DMS79 treated with DMSO at 0.1 percent for 48 hours (cell line): ENCODE measurements around the gene PTPRG.

Experiments
- DNase-seq: peaks from one replicate; lab custom pipeline; 2025; lab: John Stamatoyannopoulos, UW

PTPRG gene

DNA sequence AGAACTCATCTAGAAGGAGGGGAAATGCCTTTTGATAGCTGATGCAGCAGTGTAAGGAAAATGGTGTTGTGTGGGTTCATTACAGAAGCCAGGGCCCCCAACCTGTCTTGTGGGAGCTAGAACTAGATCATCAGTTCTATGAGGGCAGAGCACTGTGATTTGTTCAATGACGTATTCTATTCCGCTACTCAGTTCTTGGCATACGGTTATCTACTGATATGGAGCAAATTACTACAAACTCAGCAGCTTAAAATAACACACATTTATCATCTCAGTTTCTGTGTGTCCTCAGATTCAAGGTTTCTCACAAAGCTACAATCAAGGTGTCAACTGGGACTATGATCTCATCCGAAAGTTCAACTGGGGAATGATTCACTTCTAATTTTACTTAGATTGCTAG lies 561.4 kb downstream of the PTPRG start:
- DNase-seq: no peak

DNA sequence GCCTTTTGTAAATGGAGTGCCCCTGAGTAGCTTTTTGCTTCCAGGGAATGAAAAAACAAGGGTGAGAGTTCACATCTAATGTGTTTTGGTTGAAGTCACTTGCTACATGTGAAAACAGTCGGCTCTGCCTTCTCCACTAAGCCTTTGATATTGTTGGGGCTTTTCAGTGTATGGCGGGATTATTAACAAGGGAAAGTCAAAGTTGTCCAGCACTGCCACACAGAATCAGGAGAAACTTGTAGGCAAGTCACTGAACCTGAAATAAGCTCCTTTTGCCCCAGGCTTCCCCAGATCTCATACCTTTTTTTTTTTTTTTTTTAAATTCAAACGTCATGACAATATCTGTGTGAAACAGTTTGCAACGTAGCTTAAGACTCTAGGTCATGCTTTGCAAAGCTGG lies 564.0 kb downstream of the PTPRG start:
- DNase-seq: no peak

DNA sequence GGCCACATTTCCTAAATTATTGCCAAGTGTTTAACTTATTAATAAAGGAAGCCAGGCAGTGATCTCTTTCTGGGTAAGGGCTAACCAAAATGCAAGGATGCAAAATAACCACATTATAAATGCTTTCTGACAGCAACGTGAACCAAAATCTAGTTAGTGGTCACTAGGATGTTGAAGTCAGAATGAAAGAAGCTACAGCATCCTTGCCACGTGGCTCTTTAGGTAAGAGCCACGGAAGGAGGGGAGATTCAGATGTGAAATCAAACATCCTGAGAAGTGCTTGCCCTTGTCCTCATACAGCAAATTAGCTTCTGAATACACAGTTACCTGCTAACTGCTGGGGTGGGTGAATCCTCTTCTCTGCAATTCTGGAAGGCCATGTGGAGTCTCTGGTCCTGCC lies 565.7 kb downstream of the PTPRG start:
- DNase-seq: no peak

DNA sequence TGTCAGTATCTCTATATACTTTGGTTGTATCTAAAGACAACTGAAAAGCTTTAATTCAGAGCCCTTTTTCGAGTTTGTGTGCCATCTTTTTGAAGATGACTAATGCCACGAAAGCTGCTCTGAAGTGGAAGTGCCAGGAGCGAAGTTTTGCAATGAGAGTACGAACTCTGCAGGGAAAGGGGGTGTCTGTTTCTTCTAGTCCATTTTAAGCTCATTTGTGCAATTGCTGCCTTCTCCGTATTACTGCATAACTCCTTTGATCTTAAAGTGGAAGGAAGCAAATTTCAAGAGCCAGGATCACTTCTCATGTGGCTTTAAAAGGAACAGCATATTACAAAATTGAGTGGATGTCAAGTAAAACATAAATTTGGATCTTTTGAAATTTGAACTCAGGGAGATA lies 566.7 kb downstream of the PTPRG start:
- DNase-seq: no peak

DNA sequence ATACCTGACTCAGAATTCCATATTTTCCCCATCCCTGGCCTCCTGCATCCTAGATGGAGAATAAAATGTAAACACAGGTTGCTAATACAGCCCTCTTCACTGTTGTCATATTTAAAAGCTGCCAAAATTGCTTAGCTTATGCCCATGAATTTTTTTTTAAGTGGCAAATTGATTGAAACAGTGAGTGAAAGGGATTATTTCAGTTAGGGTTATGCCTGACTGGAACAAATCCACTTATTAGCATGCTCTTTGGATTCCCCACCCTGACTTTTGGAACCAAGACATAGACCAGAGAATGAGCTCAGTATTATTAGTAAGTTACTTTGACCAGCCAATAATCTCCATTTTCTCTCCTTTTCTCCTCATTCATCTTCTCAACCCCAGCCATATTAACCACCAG lies 567.3 kb downstream of the PTPRG start:
- no peak for DNase-seq

DNA sequence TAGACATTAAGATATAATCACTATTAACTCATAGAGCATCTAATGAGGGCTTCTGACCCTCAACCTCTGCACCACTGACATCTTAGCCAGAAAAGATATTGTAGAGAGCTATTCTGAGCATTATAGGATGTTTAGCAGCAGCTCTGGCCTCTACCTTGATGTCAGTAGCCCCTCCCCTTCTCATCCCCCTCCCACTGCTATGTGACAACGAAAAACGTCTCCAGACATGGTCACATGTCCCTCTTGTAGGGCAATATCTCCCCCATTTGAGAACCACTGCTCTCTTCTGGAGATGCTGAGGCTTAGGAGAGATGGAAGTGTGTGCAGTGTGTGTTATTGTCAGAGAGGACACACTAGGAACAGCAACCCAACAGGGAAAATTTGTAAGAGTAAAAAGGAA lies 569.7 kb downstream of the PTPRG start:
- DNase-seq: no peak

DNA sequence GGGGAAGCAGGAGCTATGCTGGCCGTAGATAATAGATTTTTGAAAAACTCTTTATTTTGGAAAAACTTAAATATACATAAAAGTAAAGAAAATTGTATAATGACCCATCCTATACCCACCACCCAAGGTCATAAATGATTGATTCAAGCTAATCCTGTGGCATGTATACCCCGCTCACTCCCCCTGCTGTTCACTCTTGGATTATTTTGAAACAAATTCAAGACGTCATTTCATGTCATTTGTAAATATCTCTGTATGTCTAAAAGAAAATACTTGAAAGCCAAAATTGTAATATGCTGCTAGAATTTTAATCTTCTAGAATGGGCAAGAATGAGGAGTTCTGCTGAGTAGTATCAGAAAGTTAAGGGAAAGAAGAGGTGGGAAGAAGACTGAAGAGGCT lies 570.2 kb downstream of the PTPRG start:
- no peak for DNase-seq

DNA sequence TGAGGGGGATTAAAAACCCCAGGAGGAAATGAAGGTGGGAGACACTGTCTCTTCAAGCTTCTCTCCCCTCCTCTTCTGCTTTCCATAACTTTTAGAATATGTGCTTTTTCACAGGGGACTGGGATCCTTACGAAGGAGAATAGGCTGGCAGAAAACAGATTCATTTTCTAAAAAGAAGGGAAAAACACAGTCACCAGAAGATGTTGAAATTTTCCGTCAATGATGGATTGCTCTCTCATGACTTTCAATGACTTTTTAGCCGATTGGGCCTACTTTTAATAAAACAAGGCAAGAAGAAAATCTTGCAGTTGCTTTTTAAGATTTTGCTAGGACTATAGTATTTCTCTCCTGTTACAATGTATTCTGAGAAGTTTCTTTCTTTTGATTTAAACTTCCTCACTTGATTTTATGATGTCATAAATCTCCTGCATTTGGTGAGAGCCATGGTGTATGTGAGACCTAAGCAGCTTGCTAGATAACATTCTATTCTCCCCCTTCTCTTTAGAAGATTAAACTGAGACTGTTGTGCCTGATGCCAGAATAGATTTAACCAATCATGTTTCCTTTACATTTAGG lies 570.7 kb downstream of the PTPRG start:
- no peak for DNase-seq

DNA sequence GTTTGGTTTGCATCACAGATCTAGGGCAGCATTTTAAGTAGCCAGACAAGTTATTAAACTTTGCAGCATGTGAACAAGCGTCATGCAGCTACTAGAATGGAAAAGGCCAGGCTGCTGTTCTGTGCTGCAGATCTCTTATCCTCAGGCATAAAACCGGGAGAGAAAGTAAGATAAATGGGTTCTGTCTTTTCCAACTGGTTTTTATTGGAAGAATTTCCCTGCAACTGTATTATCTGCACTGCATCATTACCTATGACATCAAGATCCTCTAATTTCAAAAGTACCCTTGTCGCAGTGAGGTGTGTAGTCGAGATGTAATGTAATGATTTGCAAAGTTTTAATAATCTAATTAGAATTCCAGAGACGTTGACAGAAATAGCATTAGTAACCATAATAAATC lies 571.6 kb downstream of the PTPRG start:
- no peak for DNase-seq

DNA sequence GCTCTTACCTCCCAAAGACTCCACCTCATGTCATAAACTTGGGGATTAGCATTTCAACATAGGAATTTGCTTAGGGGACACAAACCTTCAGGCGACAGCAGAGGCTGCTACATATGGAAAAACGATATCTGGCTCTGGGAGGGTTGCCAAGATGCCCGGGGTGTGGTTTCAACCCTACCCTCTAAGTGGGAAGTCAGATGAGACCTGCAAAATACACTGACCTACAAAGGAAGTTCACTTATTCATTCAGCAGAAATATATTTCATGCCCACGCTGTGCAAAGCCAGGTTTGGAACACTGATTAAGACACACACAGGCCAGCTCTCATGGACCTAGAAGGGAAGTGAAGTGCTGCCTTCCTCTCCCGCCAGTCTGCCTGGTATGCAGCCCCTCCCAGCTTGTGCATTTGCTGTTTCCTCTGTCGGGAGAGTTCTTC lies 572.7 kb downstream of the PTPRG start:
- DNase-seq: no peak

DNA sequence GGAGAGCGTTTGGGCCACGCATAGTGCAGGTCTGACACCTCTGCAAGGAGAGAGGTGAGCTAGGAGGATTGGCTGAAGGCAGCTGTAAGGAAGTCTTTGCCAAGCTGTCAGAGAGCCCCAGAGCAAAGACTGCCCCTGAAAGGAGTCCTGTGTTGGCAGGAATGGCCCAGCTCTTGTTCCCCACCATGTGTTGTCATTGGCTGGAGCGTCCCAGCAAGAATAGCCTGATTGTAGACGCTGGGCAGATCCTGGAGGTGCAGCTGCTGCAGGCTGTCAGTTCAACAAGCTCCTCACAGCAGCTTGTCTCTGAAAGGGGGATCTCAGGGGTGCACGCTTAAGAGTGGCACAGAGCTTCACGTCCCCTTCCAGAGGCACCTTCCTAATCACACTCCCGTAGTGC lies 574.4 kb downstream of the PTPRG start:
- DNase-seq: no peak

DNA sequence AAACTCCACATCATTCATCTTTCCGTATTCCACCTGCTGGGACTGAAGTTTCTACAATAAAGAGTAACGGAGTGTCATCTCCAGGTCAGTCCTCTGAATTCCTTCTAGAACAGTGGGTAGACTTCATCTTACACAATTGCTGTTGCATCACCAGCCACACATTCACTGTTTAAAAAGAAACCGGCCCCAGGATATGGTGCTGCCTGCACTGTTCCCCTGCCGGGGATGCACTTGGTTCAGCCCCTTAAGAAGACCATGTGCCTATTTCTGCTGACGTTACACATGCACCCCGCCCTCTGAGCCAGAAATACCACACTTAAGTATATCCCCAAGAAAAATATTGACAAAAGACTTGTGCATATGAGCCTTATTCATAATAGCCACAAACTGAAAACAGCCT lies 578.6 kb downstream of the PTPRG start:
- no peak for DNase-seq

DNA sequence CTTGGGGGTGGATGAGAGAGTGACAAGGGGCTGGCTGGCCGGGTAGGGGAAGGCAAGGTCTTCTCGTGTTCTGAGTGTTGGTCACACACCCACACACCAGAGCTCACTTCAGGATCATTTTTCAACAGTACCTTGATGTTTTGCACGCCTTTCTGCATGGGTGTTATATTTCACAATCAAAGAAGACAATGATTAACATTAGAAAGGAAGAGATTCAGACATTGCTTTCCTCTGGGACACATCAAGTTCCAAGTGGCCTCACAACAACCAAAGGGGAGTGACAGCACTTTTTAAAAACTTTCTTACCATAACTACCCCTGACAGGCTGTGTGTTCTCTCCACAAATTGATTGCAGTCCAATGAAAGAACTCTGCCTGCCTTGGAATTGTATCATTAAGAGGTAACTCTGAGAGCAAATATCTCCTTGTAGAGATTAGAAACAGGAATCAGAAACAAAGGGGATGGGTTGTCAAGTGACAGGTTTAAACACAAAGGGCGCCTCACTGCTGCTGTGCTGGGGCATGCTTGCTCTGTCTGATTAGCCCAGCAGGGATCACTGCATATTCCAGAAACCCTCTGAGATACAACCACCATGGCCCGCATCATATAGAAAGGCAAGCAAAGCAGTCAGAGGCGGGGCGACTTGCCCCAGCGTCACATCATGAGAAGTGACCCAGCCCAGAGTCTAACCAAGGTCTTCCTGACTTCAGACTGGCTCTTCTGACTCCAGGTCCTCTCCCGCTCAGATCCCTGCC lies 581.1 kb downstream of the PTPRG start:
- no peak for DNase-seq

DNA sequence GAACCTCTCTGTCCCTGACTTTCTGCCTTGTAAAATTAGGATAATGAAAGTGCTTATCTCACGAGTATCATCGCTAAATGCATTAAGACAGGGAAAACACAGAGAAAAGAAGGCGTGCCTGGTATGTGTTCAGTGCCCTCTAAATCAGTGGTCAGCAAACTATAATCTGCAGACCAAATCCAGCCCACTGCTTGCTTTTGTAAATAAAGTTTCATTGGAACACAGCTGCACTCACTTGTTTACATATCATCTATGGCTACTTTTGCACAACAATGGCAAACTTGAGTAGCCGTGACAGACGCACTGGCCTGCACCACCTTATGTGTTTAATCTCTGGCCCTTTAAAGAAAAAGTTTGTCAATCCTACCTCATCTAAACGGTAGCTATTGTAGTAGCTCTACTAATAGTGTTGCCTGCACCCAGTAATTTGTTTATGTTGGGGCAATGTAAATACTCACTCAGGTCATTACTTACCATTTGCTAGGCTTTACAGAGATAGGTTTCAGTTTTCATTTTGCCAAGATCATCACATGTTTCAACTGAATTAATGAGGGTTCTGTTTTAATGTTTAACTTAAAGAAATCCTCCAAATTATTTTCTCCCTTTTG lies 582.6 kb downstream of the PTPRG start:
- no peak for DNase-seq

DNA sequence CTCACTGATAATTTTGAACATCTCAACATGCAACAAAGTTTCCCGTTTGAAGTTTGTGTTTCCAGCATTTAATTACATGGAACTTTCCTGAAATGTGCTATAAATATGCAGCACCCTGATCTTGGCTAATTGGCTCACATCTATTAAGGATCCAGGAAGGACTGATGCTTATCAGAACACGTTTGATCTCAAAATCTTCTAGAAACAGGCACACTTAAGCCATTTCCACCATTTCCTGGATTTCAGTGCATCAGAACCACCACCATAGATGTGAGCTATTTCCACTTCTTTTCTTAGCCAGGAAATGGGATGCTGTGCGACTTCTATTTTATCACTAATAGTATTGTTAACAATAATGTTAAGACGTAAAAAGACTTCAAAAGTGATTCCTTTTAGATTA lies 583.1 kb downstream of the PTPRG start:
- no peak for DNase-seq

DNA sequence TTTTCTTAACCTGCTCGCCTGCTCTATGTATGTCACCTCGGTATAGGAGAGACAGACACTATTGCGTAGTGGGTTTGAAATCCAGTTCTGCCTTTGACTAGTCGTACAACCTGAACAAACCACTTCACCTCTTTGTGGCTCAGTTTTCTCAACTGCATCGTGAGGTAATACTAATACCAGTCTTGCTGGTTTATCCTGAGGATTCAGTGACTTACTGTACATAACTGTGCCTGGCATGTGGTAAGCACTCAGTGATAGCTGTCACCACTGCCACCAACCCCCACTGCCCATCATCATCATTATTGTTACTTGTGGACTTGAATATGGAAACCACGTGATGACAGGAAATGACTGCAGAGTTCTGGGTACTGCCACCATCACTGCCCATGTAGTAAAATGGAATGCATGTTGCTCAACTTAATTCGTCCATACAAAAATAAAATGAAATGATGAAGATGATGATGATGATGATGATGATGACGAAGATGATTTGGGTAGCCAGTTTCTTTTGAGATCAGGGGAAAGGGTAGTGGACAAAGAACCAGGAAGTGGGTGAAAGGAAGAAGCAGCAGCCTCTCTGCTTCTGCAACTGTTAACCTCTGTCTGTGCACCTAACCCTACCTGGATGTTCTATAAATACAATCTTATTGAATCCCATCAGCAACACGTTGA lies 583.9 kb downstream of the PTPRG start:
- no peak for DNase-seq

DNA sequence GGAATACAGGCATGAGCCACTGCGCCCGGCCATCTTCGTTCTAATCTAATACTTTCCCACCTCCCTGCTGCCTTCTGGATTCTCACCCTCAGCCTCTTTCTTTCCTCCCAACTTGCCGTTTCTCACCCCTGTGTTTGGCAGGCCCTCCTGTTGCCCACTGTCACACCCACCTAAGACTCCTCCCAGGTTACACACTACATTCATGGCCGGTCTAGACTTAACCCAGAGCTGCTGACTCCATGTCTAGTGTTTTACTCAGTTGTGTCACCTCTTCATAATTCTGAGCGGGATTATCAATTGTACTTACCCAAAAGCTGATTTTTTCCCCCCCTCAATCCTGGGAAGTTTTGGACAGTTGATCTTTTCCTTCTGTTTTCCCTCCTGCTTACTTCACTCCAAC lies 588.2 kb downstream of the PTPRG start:
- no peak for DNase-seq

DNA sequence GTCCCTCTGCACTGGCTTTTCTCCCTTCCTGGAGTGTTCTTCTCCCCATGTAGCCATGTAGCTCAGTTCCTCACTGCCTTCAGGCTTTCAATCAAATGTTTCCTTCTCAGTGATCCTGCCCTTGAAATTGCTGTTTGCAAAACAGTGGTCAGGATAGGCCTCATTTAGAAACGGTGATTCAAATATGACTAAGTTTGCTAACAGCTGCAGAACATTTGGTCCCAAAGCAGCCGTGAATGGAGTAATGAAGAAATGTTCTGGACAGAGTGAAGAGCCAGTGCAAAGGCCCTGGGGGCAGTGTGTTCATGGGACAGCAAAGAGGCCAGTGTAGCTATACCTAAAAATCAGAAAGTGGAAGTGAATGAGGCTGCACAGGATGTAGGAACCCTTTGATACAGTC lies 588.6 kb downstream of the PTPRG start:
- DNase-seq: no peak

DNA sequence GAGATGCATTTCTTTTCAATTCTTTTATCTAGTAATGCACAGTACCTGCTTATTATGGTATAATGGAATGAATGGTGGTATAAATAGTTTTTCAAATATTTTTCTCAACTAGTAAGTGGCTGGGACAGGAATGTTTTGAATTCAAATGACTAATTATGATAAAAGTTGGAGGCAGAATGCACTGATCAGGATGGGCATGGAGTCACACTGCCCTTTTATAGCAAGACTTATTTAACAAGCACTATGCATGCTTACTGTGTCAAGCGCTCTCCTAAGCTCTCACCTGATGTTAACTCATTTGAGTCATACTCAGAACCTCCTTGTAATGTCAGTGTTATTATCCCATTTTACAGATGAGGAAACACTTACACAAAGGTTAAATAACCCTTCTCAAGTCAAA lies 590.2 kb downstream of the PTPRG start:
- no peak for DNase-seq

DNA sequence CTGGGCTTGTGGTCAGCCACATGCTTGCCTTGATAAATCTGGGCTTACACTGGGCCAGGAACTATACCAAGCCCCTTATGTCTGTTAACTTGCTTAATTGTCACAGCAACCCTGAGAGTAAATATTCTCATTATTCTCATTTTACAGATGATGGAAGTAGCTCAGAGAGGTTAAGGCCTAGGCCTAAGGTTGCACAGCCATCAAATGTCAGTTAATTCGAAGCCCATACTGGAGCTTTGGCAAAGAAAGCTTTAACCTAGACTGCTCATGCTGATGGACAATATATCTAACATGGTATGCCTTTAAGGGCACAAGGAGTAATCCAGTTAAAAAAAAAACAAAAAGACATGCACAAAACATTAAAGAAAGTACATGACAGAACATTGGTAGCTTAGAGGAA lies 591.9 kb downstream of the PTPRG start:
- no peak for DNase-seq

DNA sequence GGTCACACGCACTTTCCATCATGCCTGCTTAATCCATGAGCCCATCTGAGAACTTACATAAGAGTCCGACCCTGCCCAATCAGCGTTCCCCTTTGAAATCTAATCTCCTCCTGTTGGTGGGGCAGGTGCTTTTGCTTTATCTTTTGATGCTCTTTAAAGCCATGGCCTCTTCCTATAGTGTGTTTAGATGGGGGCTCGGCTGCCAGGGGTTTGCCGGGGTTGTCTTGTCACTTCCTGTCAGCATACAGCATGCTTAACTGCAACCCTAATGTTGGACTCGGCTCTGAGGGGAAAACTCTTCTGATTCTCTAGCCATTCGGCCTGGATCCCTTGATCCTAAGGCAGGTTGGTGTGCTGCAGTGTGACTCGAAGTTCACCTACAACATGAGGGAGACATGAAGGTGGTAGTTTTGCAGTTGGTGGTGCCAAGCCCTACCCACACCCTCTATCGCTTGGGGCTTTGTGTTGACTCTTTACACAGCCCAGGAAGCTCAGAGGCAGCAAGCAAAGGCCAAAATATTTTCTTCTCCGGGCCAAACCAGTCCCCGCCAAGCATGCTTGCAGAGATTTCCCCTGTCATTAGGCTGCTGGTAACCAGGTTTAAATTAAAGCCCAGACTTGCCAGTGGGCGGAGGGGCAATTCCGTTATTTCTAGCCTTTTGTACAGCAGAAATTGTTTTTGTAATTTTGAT lies 593.2 kb downstream of the PTPRG start:
- DNase-seq: no peak

DNA sequence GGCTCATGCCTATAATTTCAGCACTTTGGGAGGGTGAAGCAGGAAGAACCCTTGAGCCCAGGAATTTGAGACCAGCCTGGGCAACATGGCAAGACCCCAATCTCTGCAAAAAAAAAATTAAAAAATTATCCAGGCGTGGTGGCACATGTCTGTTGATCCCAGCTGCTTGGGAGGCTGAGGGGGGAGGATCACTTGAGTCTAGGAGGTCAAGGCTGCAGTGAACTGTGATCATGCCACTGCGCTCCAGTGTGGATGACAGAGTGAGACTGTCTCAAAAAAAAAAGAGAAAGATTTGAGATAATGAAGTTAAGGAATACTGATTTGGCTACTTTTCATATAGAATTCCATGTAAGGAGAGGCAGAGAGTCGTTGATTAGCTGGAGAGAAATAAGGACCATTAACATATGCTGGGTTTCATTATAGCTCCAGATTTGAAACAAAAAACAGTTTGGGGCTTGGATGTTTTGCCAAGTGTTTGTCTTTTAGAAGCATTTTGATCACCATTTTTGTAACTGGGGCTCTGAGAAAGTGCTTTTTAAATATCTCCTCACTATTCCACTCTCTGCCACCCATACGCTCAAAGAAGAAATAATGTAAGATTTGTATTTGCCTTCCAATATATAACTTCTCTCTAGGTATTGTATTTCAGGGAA lies 597.8 kb downstream of the PTPRG start:
- no peak for DNase-seq
